Hematopoietic multipotent progenitor cell treated with erythropoietin and hydrocortisone succinate and interleukin-3 and kit ligand, for 8 days (in vitro differentiated cells): ENCODE measurements around the gene IFT57.

Experiments
- DNase-seq: peaks from one replicate; pipeline ENCODE4 v3.0.0-alpha.2; 2015

The IFT57 gene

DNA sequence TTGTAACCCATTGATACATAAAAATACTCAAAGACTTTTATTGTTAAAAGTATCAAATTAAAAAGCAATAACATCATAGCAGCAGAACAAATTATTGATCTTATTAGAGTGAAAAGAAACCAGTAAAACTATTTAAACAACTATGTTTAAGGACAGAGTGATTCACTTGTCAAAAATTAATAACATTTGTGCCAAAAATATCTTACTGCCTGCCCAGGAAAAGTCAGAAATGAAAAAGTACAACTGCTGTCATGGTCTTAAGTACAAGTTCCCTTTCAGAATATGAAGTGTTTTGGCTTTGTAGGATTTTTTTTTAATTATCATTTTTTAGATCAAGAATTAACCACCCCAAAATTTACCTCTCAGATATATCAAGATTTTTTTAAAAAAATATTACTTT, 3.4 kb downstream of the IFT57 start:
- DNase-seq = no peak

DNA sequence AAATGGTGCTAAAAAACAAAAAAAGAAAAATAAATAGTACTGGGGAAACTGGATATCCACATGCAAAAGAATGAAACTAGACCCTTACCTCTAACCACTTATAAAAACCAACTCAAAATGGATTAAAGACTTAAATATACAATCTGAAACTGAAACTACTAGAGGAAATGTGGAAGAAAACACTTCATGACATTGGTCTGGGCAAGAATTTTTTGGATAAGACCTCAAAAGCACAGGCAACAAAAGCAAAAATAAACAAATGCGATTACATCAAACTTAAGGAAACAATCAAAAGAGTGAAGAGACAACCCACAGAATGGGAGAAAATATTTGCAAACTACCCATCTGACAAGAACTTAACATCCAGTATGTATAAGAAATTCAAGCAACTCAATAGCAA, 6.4 kb downstream of the IFT57 start:
- no peak for DNase-seq

DNA sequence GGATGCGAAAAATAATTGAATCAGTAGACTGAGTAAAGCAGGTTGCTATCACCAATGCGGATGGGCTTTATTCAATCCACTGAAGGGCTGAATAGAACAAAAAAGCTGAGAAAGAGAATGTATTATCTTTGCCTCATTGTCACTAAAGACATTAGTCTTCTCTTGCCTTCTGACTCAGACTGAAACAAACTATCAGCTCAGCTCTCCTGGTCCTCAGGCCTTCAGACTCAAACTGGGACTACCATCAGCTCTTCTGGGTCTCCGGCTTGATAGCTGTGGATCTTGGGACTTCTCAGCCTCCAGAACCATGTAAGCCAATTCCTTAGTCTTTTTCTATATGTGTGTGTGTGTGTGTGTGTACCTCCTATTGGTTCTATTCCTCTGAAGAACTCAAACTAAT, 12.6 kb downstream of the IFT57 start:
- no peak for DNase-seq

DNA sequence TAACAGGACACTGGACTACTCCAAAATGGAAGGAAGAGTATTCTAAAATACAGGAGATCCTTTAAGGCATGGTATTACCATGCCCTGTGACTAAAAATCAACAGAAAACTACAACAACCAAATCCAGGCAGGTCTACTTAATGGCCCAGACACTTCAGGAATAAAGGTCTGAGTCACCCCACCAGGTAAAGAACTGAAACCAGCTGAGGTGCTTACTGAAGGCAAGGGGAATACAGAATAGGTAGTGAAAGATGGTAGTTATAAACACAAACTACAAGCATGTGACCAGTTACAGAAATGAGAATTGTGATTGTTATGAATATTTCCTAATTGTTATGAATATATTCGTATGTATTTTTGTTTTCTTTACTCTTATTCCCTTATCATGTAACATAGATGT, 13.4 kb downstream of the IFT57 start:
- DNase-seq = no peak

DNA sequence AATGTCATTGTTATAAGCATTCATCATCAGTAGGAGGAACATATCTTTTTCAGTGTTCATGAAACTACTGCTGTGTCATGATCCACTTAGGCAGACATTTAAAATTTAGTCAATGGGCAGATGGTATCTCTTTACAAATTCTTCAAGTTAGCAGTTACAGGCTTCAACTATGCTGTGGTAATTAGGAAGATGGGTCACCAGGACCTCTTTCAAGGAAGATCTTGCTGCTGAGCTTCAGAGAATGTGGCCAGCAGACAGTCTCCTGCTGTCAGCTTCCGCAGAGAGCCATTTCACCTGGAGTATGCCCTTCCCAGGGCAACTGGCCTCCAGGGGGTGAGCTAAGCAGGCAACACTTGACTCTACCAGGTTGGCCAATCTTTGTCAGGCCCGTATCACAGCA, 19.4 kb downstream of the IFT57 start:
- no peak for DNase-seq

DNA sequence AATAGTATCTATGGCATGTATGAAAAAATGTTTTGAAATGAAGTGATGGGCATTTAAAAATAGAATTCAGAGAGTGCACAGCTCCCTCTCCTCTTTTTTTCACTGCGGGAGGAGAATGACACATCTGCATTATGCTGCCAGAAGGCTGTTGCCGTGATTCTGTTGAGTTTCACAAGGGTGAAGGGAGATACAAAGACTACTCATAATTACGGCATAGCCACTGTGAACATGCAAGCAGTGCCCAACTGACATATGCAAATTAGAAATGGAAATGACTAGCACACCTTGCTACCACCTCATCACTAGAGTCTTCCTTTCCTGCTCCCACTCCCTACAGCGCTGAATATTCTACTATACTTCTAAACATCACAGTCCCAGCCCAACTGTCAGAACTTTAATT, 20.1 kb downstream of the IFT57 start:
- no peak for DNase-seq

DNA sequence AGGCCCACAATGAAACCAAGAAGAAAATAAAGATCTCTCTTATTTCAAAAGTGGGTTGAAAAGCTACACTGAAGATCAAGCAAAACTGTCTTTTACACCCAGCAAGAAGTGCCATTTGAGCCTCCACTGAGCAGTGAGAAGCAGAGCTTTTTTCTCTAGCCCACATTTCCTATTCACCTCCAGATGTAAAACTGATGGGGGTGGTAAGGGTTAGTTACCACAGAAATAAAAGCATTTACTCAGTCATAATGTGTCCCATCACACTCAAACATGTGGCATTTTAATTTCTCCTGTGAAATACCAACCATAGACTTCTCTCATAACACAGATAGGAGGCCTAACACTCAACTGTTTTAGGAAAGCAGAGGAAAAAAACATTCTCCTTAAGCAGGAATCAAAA, 21.0 kb downstream of the IFT57 start:
- no peak for DNase-seq

DNA sequence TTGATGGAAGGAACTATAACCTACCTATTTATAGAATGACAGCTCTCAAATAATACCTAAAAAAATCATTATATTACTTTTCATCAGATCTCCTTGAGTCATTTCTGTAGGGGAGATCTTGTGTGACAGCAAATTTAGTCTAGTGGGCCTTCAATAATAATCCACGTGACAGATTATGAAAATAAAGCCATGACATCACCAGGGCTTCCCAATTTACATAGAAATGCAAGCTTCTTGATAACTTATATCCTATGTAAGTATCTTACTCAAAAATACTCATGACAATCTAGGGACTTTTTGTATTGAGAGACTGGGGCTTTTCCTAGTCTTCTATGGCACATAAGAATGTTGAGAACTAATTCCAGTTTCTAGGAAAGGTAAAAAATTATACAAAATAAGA, 21.6 kb downstream of the IFT57 start:
- no peak for DNase-seq

DNA sequence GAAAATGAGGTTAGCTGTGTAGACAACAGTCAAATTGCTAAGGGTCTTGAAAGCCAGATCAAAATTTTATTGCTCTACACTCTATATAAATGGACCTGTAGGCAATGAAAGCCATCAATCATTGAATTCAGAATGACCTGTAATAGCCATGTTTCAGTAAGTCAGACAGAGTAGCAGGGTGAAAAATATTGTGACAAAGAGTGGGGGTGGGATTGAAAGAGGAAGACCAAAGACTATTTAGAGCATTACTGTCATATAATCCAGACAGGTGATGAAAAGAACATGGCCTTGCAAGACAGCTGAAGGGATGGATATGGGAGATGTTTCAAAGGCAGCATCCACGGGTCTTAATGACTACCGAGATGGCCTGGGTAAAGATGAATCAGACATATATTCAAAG, 22.2 kb downstream of the IFT57 start:
- no peak for DNase-seq

DNA sequence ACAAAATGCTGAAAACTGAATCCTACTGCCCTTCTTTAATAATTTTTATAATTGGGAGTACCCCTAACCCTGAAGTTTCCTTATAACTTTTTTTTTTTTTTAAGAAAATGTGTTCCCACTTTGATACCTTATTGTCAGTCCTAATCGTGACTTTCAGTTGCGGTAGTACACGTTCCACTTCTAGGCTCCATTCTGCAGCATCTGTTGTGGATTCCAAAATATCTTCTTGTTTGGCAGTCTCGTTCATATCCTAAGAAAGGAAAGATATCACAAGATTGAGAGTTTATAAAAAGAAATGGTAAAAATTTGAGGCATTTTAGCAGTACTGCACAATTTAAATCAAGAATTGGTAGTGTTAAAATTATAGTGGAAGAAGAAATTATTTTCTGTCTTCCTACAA, 30.8 kb downstream of the IFT57 start:
- no peak for DNase-seq

DNA sequence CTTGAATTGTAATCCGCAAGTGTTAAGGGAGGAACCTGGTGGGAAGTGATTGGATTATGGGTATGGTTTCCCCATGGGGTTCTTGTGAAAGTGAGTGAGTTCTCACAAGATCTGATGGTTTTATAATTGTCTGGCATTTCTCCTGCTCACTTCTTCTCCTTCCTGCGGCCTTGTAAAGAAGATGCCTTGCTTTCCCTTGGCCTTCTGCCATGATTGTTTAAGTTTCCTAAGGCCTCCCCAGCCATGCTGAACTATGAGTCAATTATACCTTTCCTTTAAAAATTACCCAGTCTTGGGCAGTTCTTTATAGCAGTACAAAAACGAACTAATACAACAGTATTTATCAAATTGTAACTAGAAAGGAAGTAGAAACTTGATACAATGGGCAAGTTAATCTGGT, 31.9 kb downstream of the IFT57 start:
- DNase-seq = no peak

DNA sequence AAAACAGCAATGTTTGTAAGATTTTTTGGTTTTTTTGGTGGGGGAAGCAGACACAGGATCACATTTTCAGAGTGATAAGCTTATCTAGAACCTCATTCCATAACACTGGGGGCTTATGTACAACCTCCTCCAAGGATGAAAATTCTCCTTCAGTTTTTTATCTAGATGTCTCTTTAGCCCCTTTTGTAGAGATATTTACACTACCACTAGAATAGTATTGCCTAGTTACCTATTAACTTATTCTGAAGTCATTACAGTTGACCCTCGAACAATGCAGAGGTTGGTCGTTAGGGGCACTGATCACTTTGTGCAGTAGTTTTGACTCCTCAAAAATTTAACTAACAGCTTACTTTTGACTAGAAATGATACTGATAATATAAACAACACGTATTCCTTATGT, 32.8 kb downstream of the IFT57 start:
- DNase-seq = no peak

DNA sequence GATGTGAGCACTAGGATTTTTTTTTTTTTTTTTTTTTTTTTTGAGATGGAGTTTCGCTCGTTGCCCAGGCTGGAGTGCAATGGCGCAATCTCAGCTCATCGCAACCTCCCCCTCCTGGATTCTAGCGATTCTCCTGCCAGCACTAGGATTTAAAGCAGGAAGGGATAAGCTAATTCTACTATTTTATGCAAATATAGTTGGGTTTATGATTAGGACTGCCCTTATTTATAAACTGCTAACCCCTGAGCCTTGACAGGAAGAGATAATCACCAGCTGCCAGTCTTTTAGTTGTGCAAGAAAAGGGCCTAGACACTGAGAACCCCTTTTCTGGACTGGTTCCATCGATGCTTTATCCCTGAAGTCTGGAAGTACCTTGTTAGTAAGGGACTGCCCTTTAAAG, 36.7 kb downstream of the IFT57 start:
- DNase-seq = no peak

DNA sequence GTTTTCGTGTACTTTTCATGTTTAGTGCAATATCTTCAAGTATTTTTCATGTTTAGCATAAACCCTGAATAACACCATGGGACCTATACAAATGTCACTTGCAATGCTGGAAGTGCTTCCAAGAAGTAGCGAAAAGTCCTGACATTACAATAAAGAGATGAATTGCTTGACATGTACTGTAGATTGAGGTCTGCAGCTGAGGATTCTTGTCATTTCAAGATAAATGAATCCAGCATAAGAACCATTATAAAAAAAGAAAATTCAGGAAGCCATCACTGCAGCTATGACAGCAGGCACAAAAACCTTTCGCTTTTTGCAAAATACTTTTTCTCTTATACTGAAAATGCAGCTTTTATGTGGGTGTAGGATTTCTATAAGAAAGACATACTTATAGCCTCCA, 37.4 kb downstream of the IFT57 start:
- no peak for DNase-seq

DNA sequence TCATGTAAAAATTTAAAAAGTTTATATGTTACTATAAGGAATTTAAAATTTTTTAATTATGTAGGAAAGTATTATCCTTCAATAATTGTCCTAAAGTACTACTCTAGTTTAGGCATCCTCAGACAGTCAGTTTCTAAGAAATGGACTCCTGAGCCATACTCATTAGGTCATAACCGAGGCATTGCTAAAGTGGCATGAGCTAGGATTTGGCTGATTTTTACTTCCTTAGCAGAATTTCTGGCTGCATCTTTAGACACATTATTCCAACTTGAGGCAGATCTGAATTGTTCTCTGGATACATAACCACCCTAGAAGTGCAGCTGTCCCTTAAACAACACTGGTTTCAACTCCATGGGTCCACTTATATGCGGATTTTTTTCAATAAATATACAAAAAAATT, 38.3 kb downstream of the IFT57 start:
- no peak for DNase-seq

DNA sequence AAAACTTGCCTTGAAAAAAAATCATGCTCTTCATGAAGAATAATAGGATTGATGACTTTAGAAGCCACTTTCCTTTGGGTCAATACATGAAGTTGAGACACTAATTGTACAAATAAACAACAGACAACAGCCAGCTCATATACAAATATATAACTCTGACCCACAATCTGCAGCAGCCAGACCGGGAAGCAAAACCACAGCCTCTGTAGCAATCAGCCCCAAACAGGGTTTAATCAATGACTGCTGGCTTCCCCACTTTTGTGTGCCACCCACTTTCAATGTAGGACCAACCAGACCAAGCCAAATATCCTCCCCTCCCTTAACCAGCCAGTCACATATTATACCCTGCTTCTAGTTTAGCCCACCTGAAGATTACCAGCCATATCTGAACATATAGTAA, 39.0 kb downstream of the IFT57 start:
- peak; percentile 89 for DNase-seq

DNA sequence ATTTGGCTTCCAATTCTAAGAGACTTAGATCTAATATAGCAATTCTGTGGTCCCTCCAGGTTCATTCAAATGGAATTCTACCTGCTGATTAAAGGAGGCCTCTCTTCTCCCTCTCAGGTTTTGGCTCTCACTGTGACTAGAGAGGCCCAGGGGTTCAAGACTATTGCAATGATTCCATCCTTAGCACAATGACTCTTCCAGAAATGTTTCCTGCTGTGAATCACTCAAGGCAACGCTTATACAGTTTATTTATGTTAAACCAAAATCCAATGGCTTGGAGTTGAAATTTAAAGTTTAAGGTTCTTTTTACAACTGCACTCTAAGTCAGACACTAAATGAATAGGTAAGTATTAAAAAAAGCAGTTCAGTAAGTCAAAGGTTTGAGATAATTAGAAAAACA, 39.9 kb downstream of the IFT57 start:
- no peak for DNase-seq

DNA sequence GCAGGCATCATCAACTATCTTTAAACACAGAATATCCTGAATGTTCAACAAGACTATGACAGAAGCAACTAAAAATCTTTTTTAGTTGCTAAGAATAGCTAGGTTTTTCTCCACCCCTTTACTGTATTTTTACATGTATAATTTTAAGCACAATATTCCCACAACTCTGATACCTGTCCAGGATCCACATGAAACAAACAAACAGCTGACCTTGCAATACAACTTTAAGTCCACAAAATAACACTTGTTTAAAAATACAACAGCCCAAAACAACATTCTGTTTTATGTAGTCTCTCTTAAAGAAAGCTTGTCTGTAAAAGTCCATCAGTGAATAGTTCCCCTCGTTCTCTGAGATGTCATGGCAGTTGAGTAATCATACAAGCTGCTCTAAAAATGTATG, 41.1 kb downstream of the IFT57 start:
- DNase-seq = no peak

DNA sequence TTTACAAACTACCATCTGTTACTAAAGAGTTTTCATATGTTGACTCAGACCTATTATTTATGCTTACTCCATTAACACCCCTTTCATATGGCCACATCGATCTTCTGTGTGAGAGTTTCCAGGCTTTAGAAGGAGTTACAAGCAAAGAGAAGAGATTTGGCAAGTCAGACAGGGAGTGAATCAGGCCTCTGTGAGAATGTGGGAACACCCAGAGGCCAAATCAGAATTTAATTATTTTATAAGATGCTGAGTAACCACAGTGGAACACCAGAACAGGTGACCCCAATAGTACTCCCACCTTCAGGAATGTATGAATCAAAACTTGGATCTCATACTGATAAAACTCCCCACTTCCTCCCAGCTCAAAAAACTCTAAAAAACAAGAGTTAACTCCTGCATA, 42.0 kb downstream of the IFT57 start:
- DNase-seq = no peak

DNA sequence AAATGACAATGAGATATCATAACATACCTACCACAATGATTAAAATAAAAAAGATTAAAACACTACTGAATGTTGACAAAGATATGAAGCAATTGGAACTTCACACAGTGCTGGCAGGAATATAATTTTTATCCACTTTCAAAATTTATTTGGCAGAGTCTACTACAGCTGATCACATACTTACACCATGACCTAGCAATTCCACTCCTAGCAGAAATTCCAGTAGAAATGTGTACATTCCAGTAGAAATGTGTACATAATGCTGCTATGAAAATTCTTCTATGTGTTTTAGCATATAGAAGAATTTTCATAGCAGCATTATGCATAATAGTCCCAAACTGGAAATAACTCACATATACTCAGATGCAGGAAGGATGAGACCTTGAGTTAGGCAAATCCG, 43.5 kb downstream of the IFT57 start:
- no peak for DNase-seq

DNA sequence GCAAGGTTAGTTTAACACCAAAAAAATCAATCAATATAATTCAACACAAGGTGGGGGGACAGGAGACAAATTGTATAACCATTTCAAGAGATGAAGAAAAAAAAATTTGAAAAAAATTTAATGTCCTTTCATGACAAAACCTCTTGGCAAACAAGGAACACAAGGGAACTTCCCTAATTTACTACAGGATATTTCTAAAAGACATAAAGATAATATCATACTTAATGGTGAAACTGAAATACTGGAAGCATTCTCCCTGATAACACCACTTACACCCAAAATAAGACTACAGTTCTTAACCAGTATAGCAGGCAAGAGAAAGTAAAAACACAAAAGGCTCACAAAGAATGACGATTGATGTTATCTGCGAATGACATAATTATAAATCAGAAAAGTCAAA, 44.7 kb downstream of the IFT57 start:
- peak; percentile 31 for DNase-seq

DNA sequence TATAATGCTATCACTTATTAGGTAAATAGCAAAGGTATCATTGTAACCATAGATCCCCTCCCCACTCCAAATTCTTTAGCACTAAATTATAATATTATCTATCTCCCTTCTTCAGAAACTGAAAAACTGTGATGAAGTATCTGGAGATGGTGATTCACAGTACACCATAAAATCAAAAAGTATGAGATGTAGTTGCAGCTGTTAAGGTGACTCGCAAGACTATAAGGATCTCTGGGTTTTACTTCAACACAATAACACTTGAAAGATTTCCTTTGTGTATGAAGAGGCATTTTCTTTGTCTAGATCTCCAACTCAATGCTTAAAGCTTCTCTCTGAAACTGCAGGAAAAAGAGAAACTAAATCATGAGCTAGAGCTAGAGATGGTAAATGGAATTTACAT, 46.9 kb downstream of the IFT57 start:
- no peak for DNase-seq

DNA sequence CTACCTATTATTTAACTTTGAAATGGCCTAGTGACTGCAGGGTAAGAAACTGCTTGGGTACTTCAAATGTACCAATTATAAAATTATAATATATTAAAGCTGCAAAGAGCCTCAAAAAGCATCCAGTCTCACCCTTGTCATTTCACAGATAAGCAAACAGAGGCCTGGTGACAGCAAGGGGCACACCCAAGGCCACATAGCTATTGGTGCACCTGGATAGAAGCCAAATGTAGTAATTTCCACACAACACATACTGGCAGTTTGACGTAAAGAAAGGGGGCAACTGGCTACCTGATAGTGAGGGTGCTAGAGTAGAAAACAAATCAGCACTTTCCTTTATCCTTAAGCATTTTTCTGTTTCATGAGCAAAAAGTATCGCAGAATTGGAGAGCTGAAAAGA, 51.1 kb downstream of the IFT57 start:
- DNase-seq = peak; percentile 89

DNA sequence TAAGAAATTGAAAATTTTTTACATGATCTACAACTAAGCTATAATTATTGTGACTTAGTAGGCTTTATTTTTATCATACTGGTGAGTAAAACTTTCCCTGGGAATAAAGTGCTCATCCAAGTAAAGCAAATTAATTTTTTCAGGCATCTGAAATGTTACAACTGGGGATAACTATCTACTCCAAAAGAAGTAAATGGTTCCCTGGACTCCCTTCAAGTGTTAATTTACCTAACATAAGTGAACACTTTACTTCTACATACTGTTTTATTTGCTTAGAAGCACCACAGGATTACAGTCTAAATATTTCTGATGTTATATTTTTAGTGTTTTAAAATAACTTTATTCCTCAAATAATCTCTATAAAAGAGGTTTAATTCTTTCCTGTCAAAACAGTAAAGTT, 57.8 kb downstream of the IFT57 start:
- DNase-seq = no peak

DNA sequence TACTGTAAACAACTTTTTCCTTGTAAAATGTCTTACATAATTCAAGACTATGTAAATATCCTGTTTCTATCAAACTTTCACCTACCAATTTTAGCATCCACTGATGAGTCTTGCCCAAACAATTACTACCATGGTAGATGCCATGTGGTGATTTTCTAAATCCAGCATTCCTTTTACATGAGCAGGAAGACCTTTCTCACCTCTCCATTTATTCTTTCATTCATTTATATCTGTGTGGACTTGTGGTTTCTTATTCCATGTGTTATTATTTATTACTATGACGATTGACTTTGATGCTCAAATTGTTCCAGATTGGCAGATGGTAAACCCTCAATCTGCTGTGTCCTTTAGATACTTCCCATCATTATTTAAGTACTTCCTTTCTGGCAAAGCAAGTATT, 62.4 kb downstream of the IFT57 start:
- DNase-seq = no peak

DNA sequence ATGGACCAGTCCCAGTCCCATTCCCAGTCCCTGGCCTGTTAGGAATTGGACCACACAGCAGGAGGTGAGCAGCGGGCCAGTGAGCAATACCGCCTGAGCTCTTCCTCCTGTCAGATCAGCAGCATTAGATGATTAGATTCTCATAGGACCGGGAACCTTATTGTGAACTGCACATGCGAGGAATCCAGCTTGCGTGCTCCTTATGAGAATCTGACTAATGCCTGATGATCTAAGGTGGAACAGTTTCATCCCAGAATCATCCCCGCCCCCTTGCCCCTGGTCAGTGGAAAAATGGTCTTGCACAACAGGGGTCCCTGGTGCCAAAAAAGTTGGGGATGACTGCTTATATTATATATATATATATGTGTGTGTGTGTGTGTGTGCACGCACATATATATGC, 63.1 kb downstream of the IFT57 start:
- no peak for DNase-seq

DNA sequence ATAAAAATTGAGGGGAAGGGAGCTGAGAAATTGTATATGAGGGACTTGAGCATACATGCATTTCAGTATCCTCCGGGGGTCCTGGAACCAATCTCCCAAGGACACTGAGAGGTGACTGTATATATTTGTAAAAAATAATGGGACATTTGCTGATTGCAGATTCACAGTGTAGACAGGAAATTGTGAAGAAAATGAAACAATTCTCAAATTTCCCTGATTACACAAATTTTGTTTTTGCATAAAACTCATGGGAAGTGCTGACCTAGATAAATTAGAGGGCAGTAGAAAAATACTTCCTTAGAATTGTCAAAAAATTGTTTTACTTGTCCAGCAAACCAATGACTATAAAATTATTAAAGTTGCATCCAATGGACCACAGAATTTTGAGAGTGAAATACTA, 64.0 kb downstream of the IFT57 start:
- no peak for DNase-seq
